Measurements from ENCODE around the gene IRF2BP2.
A peak's percentile ranks its signal among the peaks of the same experiment; 100 is the strongest.

Gene IRF2BP2

DNA sequence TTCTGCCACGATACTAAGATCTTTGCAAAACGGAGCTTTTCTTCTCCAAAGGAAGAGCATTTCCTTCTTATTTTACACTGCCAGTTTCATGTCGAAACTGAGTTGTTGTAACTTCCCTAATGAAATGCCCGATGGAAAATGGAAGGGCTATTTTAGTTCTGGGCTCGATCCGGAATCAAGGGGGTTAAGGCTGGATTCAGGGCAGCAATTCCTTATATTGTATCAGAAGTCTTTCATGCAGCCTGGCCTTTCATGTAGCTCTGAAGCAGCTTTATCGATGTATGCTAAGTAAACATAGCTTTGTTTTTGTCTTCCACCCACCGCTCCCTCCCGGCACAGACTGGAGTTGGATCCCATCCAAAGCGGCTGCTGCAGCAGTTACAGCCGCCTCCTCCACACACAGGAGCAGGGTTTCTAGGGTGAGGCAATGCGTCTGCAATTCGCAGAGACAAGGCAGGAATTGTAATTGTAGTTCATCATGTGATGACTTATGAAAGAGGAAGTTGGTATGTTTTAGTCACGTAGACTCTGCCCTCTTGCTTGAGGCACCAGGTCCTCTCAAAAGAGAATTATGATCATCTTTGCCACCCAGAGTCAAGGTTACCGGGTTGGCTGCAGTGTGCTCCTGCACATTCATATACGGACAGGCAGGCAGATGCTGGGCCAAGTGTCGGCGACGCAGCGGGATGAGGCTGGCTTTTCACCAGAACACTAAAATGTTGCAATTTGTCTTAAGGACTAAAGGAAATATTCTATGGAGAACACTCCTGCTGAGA is 2.6 kb upstream of the IRF2BP2 start:
- peak in 3 of 4 experiments; percentile 25 to 59 (median 40) for DNase-seq

DNA sequence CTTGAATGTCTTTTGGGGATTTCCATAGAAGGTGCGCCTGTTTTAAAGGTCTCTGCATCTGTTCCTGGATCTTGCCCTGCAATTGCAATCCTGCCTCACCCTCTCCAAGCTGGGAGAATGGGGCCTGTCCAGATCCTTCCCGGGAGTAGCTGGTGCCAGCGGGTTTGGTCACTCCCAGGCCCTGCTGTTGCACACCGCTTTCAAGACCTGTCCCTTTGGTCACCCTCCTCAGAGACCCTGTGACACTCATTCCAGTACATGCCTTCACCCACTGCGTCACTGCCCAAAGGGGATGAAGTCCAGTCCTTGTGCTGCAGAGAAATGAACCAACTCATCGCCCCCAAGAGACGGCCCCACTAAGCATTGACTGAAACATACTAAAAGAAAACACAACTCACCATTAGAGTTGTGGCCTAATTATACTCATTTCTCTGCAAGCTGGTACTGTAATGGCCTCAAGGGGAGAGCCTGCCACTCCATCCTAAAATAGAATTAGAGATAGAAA is 1.9 kb upstream of the IRF2BP2 start:
- peak in 1 of 4 experiments; percentile 12 for DNase-seq

- DNase-seq: peak in 1 of 4 experiments; percentile 63
Observed at GRCh38 chr1:234611225-234611846, 1.4 kb upstream of the IRF2BP2 start.

DNA sequence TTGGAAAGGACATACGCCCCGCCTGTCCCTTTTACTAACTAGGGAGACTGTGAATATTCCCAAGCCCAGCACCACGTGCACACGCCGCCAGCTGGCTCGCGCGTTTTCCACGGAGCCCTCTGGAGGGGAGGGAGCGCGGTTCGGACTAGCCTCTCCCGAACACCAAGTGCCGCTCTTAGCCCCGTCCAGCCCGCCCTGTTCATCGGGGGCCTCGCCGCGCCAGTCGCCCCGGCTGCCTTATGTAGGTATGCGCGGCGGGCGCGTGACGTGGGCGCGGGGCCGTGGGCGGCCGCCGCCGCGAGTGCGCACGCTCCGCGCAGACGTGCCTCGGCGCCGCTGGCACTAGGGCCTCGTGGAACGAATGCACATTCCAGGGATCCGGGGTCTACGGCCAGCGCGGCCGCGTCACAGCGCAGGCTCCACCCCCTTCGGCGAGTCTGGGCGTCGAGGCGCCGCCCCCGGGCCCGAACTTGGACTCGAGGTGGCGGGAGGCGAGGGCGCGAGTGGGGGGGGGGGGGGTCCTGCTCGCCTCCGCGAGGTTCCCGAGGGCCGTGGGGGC is 767 bp upstream of the IRF2BP2 start:
- DNase-seq: peak; percentile 61 to 85 (median 66)

DNA sequence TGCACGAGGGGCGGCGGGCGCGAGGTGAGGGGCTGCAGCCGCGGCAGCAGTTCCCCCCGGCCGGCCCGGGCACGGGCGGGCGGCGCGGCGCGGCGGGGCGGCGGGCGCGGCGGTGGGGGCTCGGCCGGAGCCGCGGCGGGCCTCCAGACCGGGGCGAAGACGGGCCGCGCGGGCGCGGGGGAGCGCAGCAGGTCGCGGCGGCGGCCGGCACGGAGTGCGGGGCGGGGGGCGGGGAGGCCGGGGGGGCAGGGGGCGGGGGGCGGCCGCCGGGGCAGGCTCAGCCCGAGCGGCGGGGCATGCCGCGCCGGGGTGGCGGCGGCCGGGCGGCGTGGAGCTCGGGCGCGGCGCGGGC is 311 bp downstream of the IRF2BP2 start:
- DNase-seq: no peak

DNA sequence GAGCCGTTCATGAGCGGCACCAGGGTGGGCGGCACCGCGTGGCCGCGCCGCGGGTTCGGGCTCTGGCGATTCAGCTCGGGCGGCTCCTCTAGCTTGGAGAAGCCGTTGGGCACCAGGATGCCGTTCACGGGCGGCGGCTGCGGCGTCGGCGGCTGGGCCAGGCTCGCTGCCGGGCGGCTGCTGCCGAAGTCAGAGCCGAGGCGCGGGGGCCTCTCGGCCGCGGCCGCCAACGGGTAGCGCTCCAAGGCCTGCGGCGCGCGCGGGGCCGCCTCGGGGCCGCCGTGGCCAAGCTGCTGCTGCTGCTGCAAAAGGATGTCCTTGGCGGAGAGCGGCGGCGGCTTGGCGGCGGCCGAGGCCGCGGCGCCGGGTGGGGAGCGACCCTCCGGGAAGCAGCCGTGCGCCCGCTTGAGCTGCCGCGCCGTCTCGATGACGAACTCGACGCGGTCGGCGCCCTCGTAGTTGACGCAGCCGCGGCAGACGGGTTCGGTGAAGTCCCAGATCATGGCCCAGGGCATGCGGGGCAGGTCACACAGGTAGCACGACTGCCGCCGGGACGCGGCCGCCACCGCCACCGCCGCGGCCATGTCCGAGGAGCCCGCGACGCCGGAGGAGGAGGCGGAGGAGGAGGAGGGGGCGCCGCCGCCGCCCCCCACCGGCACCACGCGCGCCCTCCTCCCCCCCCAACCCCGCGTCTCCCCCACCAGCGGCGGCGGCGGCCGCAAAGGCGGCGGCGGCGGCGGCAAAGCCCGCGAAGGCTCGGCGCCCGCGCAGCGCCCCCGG is 877 bp downstream of the IRF2BP2 start:
- peak; percentile 33 to 65 (median 38) for DNase-seq

DNA sequence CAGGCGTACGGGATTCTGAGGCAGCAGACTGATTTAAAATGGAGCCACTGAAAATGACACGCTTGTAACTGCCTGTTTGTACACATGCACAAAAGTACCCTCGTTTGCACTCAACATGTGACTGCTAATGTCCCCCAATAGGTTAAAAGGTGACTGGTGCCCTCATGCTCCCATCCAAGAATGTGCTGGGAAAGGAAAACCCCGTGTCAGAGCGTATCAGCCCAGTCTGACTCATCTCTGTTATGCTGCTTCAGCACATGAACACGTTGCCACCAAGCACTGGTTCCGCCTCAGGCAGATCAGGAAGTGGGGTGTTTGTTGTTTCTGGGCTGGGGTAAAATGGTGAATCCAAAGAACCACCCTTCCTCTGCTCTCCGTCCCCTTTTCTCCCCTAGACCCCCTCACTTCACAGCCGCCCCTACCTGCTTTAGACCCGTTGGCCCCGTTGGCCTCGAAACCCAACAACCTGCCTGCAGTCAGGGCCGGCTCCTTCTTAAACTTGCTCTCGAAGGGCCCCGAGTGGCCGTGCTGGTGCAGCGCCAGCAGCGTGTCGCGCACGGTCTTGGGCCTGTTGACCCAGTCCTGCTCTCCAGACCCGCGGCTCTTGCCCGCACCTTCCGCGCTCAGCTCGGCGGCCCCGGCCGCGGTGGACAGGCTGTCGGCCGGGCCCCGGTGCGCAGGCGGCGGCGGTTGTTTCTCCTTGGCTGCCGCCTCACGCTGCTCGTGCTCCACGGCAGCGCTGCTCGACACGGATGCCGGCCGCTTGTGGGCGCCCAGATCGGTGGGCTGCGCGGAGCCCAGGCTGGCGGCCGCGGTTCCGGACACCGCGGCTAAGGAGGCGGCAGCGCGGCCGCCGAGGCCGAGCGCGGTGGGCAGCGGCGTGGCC is 1.7 kb downstream of the IRF2BP2 start:
- DNase-seq: peak in 3 of 4 experiments; percentile 28 to 66 (median 64)

DNA sequence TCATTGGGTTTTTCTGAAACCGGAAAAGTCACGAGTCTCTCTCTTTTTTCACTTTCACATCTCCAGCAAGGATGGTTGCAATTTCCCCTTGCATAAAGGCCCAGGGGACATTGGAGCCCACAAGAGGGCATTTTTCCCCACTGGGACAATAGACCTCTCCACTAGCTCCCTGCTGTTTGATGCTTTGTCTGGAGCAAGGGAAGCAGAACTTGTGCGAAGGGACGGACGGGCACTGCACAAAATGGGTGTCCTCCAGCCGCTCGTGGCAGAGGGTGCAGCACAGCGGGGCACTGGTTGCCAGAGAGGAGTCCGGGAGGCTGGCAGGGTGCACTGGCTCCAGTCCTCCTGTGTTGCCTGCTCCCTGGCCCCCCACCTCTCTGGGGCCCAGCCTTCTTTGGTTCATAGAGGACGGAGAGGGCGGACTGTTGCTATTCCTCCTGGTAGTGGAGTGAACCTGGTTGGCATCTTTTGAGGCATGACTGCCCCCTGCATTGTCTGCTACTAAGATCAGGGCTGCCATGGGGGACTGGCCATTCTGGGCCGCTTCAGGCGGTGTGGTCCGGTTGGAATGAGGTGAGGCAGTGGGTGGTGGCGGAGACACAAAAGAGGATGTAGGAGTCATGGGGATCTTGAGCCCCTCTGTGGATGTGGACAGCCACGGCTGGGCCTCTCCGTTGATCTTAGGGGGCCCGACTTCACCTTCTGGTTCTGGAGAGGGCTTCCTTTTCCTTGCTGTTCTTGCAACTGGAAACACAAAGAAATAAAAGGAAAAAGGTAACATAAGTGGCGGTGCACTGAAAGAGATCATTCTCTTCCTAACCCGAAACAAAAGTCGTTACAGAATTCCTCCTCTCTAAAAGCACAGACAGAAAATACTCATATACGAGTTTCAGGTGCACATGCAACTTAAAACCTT is 2.6 kb downstream of the IRF2BP2 start:
- no peak for DNase-seq

DNA sequence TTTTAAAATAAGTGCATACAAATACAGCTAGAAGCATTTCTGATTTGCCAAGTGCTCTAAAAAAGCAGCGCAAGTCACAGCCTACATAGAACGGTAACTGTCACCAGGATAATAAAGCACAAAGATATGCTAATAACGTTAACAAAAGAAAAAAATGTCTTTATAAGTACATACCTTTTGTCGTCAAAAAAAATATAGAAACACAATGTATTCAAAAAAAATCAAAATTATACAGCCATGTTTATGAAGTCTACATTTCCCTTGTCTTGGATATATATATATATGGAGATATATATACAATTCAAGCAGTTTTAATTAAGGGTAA is 3.2 kb downstream of the IRF2BP2 start:
- no peak for DNase-seq

DNA sequence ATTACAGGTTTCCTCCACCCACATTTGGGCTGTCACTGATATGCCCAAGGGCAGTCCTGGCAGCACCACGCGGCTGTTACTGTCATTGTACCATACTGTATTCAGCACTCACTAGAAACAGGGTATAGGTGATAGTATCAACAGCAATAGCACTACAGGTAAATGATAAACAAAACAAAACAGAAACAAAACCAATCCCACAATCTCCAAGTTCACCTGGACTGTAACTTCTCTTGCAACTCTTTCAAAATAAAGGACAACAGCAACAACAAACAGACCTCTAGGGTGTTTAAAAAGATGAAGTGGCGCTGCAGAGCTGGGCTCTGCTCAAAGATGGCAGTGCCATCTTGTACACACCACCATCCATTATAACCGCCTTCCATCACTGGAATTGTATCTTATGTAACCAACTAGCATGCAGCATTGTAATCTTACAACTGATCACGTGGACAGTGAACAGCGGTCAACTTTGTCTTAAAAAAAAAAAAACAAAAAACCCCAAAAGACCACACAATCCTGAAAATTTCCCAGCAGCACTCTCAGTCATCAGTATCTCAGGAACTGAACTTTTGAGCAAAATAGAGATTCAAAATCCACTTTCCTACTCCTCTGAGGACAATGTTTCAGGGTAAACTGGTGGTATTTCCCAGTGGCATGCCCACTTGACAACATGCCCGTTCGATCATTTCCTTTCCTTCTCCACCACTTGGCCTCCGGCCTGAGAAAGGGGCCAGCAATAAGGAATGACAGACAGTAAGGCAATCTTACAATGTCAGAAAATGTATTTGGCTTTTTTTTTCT is 3.8 kb downstream of the IRF2BP2 start:
- peak in 1 of 4 experiments; percentile 14 for DNase-seq

- DNase-seq: no peak
Observed at GRCh38 chr1:234605399-234605982, 4.5 kb downstream of the IRF2BP2 start.

- DNase-seq: no peak
Observed at GRCh38 chr1:234604495-234605398, 5.2 kb downstream of the IRF2BP2 start.

DNA sequence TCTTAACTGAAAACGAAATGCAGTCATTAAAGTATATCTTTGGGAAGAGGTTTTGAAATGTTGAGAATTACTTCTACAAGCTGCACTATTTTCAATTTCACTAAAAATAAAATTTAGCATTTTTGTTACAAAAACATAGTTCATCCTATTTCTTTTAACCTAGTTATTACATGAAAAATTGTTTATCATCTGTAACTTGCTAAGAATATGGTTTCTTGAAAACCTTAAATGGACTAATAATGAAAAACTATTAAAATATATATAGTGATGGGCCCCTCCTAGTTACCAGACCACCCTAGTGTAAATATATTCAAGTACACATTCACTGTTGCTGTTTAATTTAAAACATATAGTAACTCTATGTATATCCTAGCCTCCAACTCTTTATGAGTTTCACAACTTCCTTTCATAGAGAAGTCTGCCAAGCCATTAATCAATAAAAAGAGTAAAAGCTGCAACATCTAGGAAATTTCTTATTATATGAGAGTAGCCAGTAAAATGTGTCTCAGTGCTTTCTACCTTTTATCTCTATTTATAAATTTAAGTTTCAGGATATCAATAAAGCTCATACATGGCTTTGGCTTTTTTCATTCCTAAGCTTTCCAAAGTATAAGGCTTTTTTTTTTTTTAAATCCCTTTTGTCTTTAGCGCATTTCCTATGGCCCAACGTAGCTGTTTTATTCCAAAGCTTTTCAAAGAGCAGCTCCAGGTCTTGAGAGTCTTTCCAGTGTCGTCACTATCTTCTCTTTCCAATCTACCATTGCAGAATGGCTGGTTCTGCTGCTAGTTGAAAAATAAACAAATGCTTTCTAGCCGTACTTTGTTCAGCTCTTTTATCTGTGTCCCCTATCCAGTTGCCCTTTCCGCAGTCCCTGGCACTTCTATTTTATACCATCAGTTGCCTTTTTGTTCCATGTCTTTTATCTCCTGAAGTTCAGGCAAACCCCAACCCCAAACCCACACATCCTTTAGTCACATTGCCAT is 6.5 kb downstream of the IRF2BP2 start:
- no peak for DNase-seq

- DNase-seq: no peak
Observed at GRCh38 chr1:234602334-234603220, 7.4 kb downstream of the IRF2BP2 start.

DNA sequence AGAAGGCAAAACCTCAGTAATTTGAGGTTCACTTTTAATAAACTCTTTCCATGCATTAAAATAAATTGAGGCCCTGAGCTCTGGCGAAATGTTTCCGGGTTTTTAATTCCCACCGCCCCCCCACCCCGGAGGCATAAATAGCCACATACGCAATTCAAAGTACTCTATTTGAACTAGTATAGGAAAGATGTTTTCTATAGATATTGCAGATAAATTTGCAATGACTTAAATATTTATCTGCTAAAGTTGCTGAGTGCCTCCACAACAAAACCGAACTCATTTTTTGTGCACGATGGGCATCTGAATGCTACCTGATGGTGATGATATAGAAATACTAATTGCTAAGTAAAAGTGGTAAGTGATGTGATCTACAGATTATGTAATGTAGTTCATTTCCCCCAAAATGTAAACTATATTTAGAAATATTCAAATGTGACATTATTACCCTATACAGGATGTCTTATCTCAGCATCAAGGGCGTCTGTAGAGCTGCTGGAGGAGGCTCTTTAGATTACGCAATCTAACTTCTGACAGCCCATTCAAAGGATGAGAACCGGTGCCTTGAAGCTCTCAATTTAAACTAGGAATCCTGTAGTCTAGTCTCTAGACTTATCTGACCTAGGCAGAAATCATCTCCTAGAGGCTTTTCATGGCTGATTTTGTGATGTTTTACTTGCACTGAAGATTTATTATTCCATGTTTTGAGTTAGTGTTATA is 8.5 kb downstream of the IRF2BP2 start:
- DNase-seq: no peak

All from activated naive CD4-positive, alpha-beta T cell (primary cell).